Measurements from ENCODE around the gene ORM1. TPM values are rescaled to one million over a fixed set of nuclear protein-coding genes. Genes with fewer than 3 reads are reported as not detected.

The ORM1 gene
- total RNA-seq, 1 donor = not detected

DNA sequence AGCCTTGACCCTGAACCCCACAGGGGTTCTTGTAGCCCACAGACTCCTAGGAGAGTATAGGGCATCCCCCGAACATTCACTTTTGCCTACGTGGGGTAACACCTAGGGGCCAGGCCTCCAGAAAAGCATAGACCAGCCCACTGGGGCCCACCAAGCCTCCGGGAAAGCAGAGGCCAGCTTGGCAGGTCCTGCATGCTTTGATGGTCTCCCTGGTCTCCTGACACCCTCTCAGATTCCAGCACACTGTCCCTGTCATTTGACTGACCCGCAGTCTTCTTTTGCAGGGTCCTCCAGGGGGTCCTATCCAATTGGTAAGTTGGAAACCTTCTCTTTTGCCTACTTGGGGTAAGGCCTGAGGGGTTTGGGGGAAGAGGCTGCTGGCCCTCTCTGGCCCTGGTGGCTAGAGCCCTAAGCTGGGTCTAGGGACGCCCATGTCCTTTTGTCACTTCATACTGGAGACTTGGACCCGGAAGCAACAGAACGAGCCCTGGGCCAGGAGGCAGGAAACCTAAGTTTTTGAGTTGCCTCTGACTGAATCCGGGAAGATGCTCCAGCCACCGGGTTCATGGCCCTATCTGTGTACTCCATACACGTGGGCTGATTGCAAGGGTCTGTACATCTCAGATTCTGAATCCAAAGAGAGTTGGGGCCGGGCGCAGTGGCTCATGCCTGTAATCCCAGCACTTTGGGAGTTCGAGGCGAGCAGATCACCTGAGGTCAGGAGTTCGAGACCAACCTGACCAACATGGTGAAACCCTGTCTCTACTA, 20.9 kb upstream of the ORM1 start:
- DNase-seq (ENCODE audit: low read depth) = no peak
- no peak overlapping the region for H3K4me3 ChIP-seq (ENCODE audit: low read depth, low read length)
- TF ChIP-seq, protein P1, sequence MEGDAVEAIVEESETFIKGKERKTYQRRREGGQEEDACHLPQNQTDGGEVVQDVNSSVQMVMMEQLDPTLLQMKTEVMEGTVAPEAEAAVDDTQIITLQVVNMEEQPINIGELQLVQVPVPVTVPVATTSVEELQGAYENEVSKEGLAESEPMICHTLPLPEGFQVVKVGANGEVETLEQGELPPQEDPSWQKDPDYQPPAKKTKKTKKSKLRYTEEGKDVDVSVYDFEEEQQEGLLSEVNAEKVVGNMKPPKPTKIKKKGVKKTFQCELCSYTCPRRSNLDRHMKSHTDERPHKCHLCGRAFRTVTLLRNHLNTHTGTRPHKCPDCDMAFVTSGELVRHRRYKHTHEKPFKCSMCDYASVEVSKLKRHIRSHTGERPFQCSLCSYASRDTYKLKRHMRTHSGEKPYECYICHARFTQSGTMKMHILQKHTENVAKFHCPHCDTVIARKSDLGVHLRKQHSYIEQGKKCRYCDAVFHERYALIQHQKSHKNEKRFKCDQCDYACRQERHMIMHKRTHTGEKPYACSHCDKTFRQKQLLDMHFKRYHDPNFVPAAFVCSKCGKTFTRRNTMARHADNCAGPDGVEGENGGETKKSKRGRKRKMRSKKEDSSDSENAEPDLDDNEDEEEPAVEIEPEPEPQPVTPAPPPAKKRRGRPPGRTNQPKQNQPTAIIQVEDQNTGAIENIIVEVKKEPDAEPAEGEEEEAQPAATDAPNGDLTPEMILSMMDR (IDR thresholded peaks at IDR 0.05; ENCODE audit: insufficient read depth, low read depth, low read length) = no peak

DNA sequence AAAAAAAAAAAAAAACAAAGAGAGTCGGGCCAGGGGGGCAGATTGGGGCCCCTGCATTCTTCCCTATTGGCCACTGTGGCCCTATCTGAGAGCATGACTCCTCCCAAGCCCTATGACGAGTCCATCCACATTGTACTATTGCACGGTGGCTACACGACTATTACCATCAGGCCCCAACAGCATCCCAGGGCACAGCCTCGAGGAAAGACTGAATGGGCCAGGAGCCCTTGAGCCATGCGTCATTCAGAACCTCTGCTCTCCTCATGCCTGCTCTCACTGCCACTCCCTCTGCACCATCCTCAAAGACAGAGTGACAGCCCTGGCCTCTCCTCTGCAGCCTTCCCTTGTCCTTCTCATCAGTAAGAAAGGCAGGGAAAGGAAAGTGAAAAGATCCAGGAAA, 20.2 kb upstream of the ORM1 start:
- H3K4me3 ChIP-seq (ENCODE audit: low read depth, low read length) = no peak overlapping the region
- DNase-seq (ENCODE audit: low read depth) = no peak
- TF ChIP-seq, protein P1 (IDR thresholded peaks at IDR 0.05; ENCODE audit: insufficient read depth, low read depth, low read length) = no peak

GRCh38 chr9:114303571-114303970, 19.3 kb upstream of the ORM1 start:
- H3K4me3 ChIP-seq (ENCODE audit: low read depth, low read length) = no peak overlapping the region
- no peak for DNase-seq (ENCODE audit: low read depth)
- TF ChIP-seq, protein P1 (IDR thresholded peaks at IDR 0.05; ENCODE audit: insufficient read depth, low read depth, low read length) = no peak

DNA sequence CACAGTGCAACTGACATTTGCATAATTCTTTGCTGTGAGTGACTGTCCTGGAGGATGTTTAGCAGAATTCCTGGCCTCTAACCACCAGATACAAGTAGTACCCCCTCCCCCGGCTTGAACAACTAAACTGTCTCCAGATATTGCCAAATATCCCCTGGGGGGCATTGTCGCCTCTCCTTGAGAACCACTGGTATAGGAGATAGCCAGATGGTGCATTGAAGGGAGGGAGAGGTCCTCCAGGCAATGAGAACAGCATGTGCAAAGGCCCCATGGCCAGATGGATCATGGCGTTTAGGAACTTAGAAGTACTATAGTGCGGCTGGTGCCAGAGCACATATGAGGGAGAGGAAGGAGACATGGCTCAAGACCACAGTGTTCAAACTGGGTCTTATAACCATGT, 18.9 kb upstream of the ORM1 start:
- TF ChIP-seq, protein P1 (IDR thresholded peaks at IDR 0.05; ENCODE audit: insufficient read depth, low read depth, low read length) = no peak
- no peak for DNase-seq (ENCODE audit: low read depth)
- no peak overlapping the region for H3K4me3 ChIP-seq (ENCODE audit: low read depth, low read length)

DNA sequence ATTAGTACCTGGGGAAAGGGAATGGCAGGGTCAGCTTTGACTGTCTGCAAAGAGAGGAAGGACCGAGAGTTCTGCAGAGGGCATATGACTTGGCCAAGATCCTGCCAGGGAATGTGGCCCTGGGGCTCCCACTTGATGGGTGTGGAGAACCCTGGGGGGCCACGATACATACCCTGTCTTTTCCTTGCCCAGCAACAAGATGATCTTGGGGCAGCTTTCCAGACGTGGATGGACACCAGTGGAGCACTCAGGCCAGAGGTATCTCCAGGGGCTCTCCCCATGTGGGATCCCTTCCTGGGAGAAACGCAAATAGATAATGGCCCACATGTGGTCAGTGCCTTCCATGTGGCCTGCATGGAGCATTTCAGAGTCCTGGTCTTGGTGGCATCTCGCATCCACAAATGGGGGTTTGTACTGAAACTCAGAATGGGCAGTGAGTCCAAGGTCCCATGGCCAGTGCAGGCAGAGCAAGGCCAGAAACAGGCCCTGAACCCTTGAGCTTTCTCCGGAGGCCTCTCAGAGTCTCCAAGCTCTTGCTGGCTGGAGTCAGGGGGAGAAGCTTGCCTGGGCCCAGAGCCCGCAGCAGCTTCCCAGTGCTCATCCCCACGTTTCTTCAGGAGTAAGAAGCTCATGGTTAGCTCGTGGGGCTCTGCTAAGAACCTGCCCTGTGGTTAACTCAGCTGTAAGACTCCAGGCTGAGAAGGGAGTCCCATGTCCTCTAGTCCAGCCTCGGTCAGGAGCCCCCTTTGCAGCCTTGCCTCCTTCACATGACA, 18.3 kb upstream of the ORM1 start:
- no peak overlapping the region for H3K4me3 ChIP-seq (ENCODE audit: low read depth, low read length)
- no peak for DNase-seq (ENCODE audit: low read depth)
- TF ChIP-seq, protein P1 (IDR thresholded peaks at IDR 0.05; ENCODE audit: insufficient read depth, low read depth, low read length) = no peak

GRCh38 chr9:114307899-114308267, 15.0 kb upstream of the ORM1 start:
- TF ChIP-seq, protein P1 (IDR thresholded peaks at IDR 0.05; ENCODE audit: insufficient read depth, low read depth, low read length) = no peak
- H3K4me3 ChIP-seq (ENCODE audit: low read depth, low read length) = no peak overlapping the region
- no peak for DNase-seq (ENCODE audit: low read depth)
